DOHH2 (cell line): ENCODE data around the gene MAPKAPK2.
A peak's percentile ranks its signal among the peaks of the same experiment; 100 is the strongest.

Experiments used
- H3F3A ChIP-seq: fragments of 200-600 bp; sonication (generic), shearing (Covaris generic); 2 replicates; pipeline ENCODE4 v1.6.0; 2016; ENCODE audit warnings: antibody characterized with exemption, mild to moderate bottlenecking; ENCODE audit not compliant: control insufficient read depth, insufficient read depth
- H3K27ac ChIP-seq: fragments of 200-600 bp; sonication (generic); 2 replicates; pipeline ENCODE4 v1.5.1; 2014; ENCODE audit warnings: low read depth, mild to moderate bottlenecking, low read length, moderate library complexity
- H3K27me3 ChIP-seq: fragments of 200-600 bp; sonication (generic); 2 replicates; pipeline ENCODE4 v1.6.1; 2014; ENCODE audit warnings: mild to moderate bottlenecking, low read length, mixed read lengths; ENCODE audit not compliant: control insufficient read depth
- H3K36me3 ChIP-seq: fragments of 200-600 bp; sonication (generic); 2 replicates; pipeline ENCODE4 v1.6.1; 2014; ENCODE audit warnings: mild to moderate bottlenecking, low read length, moderate library complexity, mixed read lengths; ENCODE audit not compliant: control insufficient read depth
- H3K4me1 ChIP-seq: fragments of 200-600 bp; sonication (generic); 2 replicates; pipeline ENCODE4 v1.6.1; 2014; ENCODE audit warnings: mild to moderate bottlenecking, low read length, mixed read lengths; ENCODE audit not compliant: control insufficient read depth
- H3K4me2 ChIP-seq: fragments of 200-600 bp; sonication (generic); 2 replicates; pipeline ENCODE4 v1.6.0; 2014; ENCODE audit warnings: mild to moderate bottlenecking, low read length, moderate library complexity
- H3K4me3 ChIP-seq: fragments of 200-600 bp; sonication (generic); 2 replicates; pipeline ENCODE4 v1.5.1; 2014; ENCODE audit warnings: mild to moderate bottlenecking, low read length, mixed read lengths
- H3K79me2 ChIP-seq: fragments of 200-600 bp; sonication (generic); 2 replicates; pipeline ENCODE4 v1.6.1; 2014; ENCODE audit warnings: mild to moderate bottlenecking, low read length, mixed read lengths; ENCODE audit not compliant: control insufficient read depth
- H3K9me2 ChIP-seq: fragments of 200-600 bp; sonication (generic); replicated peaks from 2 replicates; pipeline ENCODE4 v1.6.1; 2014; ENCODE audit warnings: mild to moderate bottlenecking, low read length, mixed read lengths; ENCODE audit not compliant: control insufficient read depth
- H3K9me3 ChIP-seq: fragments of 200-600 bp; sonication (generic); 2 replicates; pipeline ENCODE4 v1.6.1; 2014; ENCODE audit warnings: antibody characterized with exemption, low read length, mixed read lengths; ENCODE audit not compliant: control insufficient read depth, insufficient read depth
- H4K20me1 ChIP-seq: fragments of 200-600 bp; sonication (generic); 2 replicates; pipeline ENCODE4 v1.6.0; 2014; ENCODE audit warnings: low read depth, mild to moderate bottlenecking, antibody characterized with exemption, low read length, moderate library complexity; ENCODE audit not compliant: control insufficient read depth, insufficient read depth
- CTCF ChIP-seq: fragments of 200-600 bp; sonication (generic); IDR thresholded peaks from one replicate; pipeline ENCODE4 v1.5.1; 2014; ENCODE audit warnings: antibody characterized with exemption, mild to moderate bottlenecking, low read depth, low read length; ENCODE audit not compliant: poor library complexity, severe bottlenecking
- EZH2phosphoT487 ChIP-seq: fragments of 200-600 bp; sonication (generic); IDR thresholded peaks from 2 replicates; pipeline ENCODE4 v1.6.1; 2017; ENCODE audit warnings: borderline replicate concordance, mild to moderate bottlenecking, antibody characterized with exemption, low read length, moderate library complexity, mixed read lengths

MAPKAPK2 gene

GRCh38 chr1:206723805-206724472 lies 39.2 kb downstream of the MAPKAPK2 start:
- Histone ChIP-seq H3K27me3 (no peaks in the 10 kb centered on the region), H3F3A (peaks cover 6% of the 10 kb centered on the region; the same call in 1 of the 2 replicates), H3K4me1 (peaks cover 16% of the 10 kb centered on the region), H3K79me2 (peaks cover 25% of the 10 kb centered on the region), H3K9me2 (no peaks in the 10 kb centered on the region), H3K27ac (no peak overlapping the region), H3K4me2 (no peak overlapping the region), H3K4me3 (no peak overlapping the region), H3K36me3 (no peaks in the 10 kb centered on the region), H4K20me1 (peaks cover 20% of the 10 kb centered on the region; the same call in 1 of the 2 replicates), H3K9me3 (no peaks in the 10 kb centered on the region)
- TF ChIP-seq EZH2phosphoT487 (no peak), CTCF (no peak)

GRCh38 chr1:206725109-206725963 lies 40.6 kb downstream of the MAPKAPK2 start:
- H3K27me3 ChIP-seq, result no peaks in the 10 kb centered on the region
- peaks cover 14% of the 10 kb centered on the region for H3K79me2 ChIP-seq
- H3K9me2 ChIP-seq, result no peaks in the 10 kb centered on the region
- TF ChIP-seq CTCF (peak; percentile 77), EZH2phosphoT487 (no peak)
- H3K4me3 ChIP-seq, result no peak overlapping the region
- H3F3A ChIP-seq, result peaks cover 6% of the 10 kb centered on the region; the same call in 1 of the 2 replicates
- H3K36me3 ChIP-seq, result peaks cover 6% of the 10 kb centered on the region; the same call in 1 of the 2 replicates
- H3K4me1 ChIP-seq, result peaks cover 16% of the 10 kb centered on the region
- no peak overlapping the region for H3K27ac ChIP-seq
- 0 out of 2 replicates have a peak overlapping the region, but pooled peaks have one; percentile 5 for H3K4me2 ChIP-seq
- H4K20me1 ChIP-seq, result peaks cover 14% of the 10 kb centered on the region; the same call in 1 of the 2 replicates
- no peaks in the 10 kb centered on the region for H3K9me3 ChIP-seq

- H3K79me2 ChIP-seq, result peaks cover 14% of the 10 kb centered on the region
- no peak overlapping the region for H3K4me3 ChIP-seq
- H3K4me2 ChIP-seq, result no peak overlapping the region
- peaks cover 10% of the 10 kb centered on the region; the same call in 1 of the 2 replicates for H4K20me1 ChIP-seq
- H3K9me3 ChIP-seq, result no peaks in the 10 kb centered on the region
- no peaks in the 10 kb centered on the region for H3K9me2 ChIP-seq
- peaks cover 19% of the 10 kb centered on the region; the same call in 1 of the 2 replicates for H3K36me3 ChIP-seq
- TF ChIP-seq EZH2phosphoT487 (no peak), CTCF (no peak)
- H3K4me1 ChIP-seq, result peaks cover 16% of the 10 kb centered on the region
- no peak overlapping the region for H3K27ac ChIP-seq
- no peaks in the 10 kb centered on the region for H3K27me3 ChIP-seq
- H3F3A ChIP-seq, result peaks cover 6% of the 10 kb centered on the region; the same call in 1 of the 2 replicates
These were observed 43.4 kb downstream of the MAPKAPK2 start for GRCh38 chr1:206727981-206728696.
